ENCODE results near the gene CTNNA3.
"Not testable (repeated sequence)": the region's sequence is repeated elsewhere in the genome, so short reads cannot be mapped to it uniquely, and the experiment has no call there.

CTNNA3 gene

DNA sequence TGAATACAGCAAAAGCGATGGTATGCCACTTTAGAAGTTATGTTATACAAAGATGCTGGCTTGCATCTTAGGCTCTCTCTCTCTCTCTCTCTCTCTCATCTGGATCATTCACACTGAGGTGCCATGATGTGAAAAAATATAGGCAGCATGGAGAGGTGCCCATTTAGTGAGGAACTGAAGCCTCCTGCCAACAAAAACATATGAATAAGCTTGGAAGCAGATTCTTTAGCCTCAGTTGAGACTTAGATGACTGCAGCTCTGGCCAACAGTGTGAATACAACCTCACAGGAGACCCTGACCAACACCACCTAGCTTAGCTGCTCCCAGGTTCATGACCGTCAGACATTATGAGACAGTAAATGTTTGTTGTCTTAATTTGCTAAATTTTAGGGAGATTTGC is 1330.3 kb downstream of the CTNNA3 start:
- no peaks in the 10 kb centered on the region for H3K4me1 ChIP-seq (ENCODE audit: control insufficient read depth, insufficient read depth, low read length, poor library complexity, severe bottlenecking)

DNA sequence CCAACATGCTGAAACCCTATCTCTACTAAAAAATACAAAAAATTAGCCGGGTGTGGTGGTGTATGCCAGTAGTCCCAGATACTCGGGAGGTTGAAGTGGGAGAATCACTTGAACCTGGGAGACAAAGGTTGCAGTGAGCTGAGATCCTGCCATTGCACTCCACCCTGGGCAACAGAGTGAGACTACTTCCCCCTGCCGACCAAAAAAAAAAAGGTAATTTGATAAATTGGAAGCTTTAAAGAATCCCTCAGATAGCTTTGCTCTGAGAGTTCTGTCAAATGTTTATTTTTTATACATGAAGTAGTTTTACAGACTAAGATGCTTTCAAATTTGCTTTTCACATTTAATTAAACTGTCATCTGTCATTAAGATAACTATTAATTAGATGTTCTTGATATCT is 1333.5 kb downstream of the CTNNA3 start:
- 80 to 100% methylated on average over 1 of the region's 3 CpGs for WGBS, 2 experiments (ENCODE audit: insufficient coverage in 2 of 2)
- Histone ChIP-seq H3K4me1 (ENCODE audit: control insufficient read depth, insufficient read depth, low read length, poor library complexity, severe bottlenecking) (no peaks in the 10 kb centered on the region), H3K36me3 (ENCODE audit: control insufficient read depth, insufficient read depth, low read length) (no peaks in the 10 kb centered on the region), H3K27ac (ENCODE audit: low read depth, low read length, severe bottlenecking) (no peak overlapping the region), H3K9me3 (ENCODE audit: control insufficient read depth, low read length) (no peaks in the 10 kb centered on the region), H3K4me3 (ENCODE audit: extremely low read depth, insufficient read depth, low read length, poor library complexity, severe bottlenecking) (no peak overlapping the region)

More for the DNA sequence above, 1330.3 kb downstream of the CTNNA3 start:
- H3K4me3 ChIP-seq (ENCODE audit: extremely low read depth, insufficient read depth, low read length, poor library complexity, severe bottlenecking): no peak overlapping the region
- no peaks in the 10 kb centered on the region for H3K36me3 ChIP-seq (ENCODE audit: control insufficient read depth, insufficient read depth, low read length)
- no peaks in the 10 kb centered on the region for H3K9me3 ChIP-seq (ENCODE audit: control insufficient read depth, low read length)
- WGBS, 2 experiments (ENCODE audit: insufficient coverage in 2 of 2): no CpG with 5 or more reads among the region's 2 CpGs
- no peak overlapping the region for H3K27ac ChIP-seq (ENCODE audit: low read depth, low read length, severe bottlenecking)

DNA sequence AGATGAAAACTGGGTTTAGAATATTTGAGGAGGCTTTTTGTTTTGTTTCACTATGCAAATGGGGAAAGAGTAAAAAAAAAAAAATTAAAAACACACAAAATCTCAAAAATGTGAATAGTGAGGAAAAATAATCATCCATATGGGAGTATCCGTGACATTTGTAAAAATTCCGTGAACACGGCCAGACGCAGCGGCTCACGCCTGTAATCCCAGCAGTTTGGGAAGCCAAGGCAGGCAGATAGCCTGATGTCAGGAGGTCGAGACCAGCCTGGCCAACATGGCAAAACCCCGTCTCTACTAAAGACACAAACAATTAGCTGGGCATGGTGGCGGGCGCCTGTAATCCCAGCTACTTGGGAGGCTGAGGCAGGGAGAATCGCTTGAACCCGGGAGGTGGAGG is 1342.2 kb downstream of the CTNNA3 start:
- WGBS, 2 experiments (ENCODE audit: insufficient coverage in 2 of 2): 92 to 96% methylated on average over 11 of the region's 12 CpGs
- H3K4me3 ChIP-seq (ENCODE audit: extremely low read depth, insufficient read depth, low read length, poor library complexity, severe bottlenecking); H3K36me3 ChIP-seq (ENCODE audit: control insufficient read depth, insufficient read depth, low read length); H3K27ac ChIP-seq (ENCODE audit: low read depth, low read length, severe bottlenecking); H3K4me1 ChIP-seq (ENCODE audit: control insufficient read depth, insufficient read depth, low read length, poor library complexity, severe bottlenecking); H3K9me3 ChIP-seq (ENCODE audit: control insufficient read depth, low read length): not testable (repeated sequence)

DNA sequence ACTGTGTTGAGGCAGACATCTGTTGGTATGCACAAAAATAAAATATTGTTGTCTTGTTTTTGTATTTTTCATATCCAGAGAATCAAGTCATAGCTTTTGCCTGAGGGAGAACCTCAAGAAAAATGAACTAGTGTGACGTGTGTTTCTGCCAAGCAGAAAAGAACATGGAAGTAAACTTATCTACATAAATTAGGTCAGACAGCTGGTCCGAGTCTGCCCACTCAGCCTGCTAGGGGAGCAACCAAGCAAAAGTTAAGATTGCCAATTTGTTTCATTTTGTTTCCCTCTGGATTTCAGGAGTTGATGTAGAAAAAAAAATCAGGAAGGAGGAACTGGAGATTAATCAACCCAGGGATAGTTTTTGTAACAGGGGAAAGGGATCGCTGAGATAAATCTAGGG is 1342.6 kb downstream of the CTNNA3 start:
- WGBS, 2 experiments (ENCODE audit: insufficient coverage in 2 of 2): 100% methylated on average over 1 of the region's 3 CpGs
- Histone ChIP-seq H3K4me3 (ENCODE audit: extremely low read depth, insufficient read depth, low read length, poor library complexity, severe bottlenecking) (no peak overlapping the region), H3K36me3 (ENCODE audit: control insufficient read depth, insufficient read depth, low read length) (no peaks in the 10 kb centered on the region), H3K9me3 (ENCODE audit: control insufficient read depth, low read length) (no peaks in the 10 kb centered on the region), H3K27ac (ENCODE audit: low read depth, low read length, severe bottlenecking) (no peak overlapping the region), H3K4me1 (ENCODE audit: control insufficient read depth, insufficient read depth, low read length, poor library complexity, severe bottlenecking) (peaks cover 6% of the 10 kb centered on the region)

DNA sequence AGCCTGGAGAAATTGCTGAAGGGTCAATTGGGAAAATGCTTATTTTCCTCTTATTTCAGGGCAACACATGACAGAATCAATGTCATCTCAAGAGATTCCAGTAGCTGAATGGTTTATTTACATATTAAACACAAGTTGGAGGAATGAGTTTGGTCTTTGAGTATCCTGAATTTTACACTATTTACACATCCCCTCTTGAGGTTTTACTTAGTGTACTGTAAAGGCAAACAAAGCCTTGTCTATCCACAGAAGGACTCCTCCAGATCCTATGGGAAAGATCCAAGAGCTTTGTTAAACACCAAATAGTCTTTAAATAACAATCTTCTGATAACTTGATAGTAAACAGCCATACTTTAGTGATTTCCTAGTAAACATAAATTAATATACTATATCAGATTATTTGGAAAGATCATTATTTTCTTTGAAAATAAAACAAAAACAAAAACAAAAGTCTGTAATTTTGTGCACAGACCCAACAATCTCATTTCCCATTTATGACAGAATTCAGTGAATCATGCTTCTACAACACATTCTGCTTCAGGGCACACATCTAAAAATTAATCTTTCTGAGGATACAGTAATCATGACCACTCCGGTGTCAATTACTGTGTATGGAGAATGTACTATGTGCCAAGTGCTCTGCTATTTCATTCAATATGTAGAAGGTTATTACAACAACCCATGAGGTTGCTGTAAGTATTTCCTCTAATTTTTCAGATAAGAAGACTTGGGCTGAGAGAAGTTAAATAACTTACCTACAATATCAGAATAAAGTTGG is 1345.2 kb downstream of the CTNNA3 start:
- no CpG with 5 or more reads among the region's 1 CpG for WGBS, 2 experiments (ENCODE audit: insufficient coverage in 2 of 2)
- no peaks in the 10 kb centered on the region for H3K36me3 ChIP-seq (ENCODE audit: control insufficient read depth, insufficient read depth, low read length)
- no peak overlapping the region for H3K27ac ChIP-seq (ENCODE audit: low read depth, low read length, severe bottlenecking)
- peaks cover 6% of the 10 kb centered on the region for H3K4me1 ChIP-seq (ENCODE audit: control insufficient read depth, insufficient read depth, low read length, poor library complexity, severe bottlenecking)
- no peak overlapping the region for H3K4me3 ChIP-seq (ENCODE audit: extremely low read depth, insufficient read depth, low read length, poor library complexity, severe bottlenecking)
- no peaks in the 10 kb centered on the region for H3K9me3 ChIP-seq (ENCODE audit: control insufficient read depth, low read length)

DNA sequence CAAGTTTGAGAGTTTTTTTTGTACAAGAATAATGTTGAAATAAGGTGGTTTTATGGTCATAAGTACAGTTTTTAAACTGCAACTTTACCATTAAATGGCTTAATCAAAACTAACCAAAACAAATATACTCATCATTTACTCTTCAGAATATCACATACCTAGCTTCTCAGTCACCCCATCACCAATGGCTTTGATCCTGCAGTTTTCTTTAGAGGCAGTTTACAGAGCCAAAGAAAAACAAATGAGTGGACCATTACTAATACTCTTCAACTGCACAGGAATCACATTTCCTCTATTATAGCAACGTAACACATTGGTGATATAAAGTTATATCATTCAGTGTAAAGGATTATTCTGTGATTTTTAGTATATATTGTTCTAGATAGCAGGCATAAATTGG is 1346.3 kb downstream of the CTNNA3 start:
- no CpG with 5 or more reads among the region's 1 CpG for WGBS, 2 experiments (ENCODE audit: insufficient coverage in 2 of 2)
- no peak overlapping the region for H3K4me3 ChIP-seq (ENCODE audit: extremely low read depth, insufficient read depth, low read length, poor library complexity, severe bottlenecking)
- no peaks in the 10 kb centered on the region for H3K36me3 ChIP-seq (ENCODE audit: control insufficient read depth, insufficient read depth, low read length)
- H3K4me1 ChIP-seq (ENCODE audit: control insufficient read depth, insufficient read depth, low read length, poor library complexity, severe bottlenecking): peaks cover 6% of the 10 kb centered on the region
- no peak overlapping the region for H3K27ac ChIP-seq (ENCODE audit: low read depth, low read length, severe bottlenecking)
- H3K9me3 ChIP-seq (ENCODE audit: control insufficient read depth, low read length): no peaks in the 10 kb centered on the region

DNA sequence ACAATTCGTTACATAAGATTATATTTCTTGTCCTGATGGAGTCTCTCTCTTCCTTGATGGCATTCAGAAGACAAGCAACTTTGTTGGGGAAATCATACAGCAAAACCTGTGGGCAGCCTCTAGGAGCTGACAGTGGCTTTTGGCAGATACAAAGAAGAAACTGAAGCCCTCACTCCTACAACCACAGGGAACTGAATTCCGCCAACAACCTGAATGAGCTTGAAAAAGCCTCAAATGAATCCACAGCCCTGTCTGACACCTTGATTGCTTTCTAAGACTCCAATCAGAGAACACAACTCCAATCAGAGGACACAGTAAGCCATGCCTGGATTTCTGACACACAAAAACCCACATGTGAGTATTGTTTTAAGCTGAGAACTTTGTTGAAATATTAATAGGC is 1346.9 kb downstream of the CTNNA3 start:
- WGBS, 2 experiments (ENCODE audit: insufficient coverage in 2 of 2): 73% methylated on average over 1 of the region's 2 CpGs; no CpG with 5 or more reads in 1 of the 2 experiments
- H3K9me3 ChIP-seq (ENCODE audit: control insufficient read depth, low read length): no peaks in the 10 kb centered on the region
- peaks cover 6% of the 10 kb centered on the region for H3K4me1 ChIP-seq (ENCODE audit: control insufficient read depth, insufficient read depth, low read length, poor library complexity, severe bottlenecking)

DNA sequence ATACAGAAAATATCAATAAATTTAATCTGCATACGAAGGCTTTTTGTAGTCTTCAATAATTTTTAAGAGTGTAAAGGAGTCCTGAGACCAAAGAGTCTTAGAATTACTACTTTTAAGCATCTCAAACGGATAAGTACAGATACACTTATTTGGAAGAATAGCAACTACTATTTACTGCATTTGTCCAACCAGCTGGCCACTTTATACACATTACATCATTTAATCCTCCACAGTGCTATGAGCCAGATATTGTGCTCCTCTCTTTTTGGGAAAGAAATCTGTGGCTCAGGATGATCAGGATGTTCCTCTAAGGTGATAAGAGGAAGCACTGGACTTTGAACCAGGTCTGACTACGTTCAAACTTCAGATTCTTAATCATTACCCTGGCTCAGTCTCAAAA is 1358.8 kb downstream of the CTNNA3 start:
- no peaks in the 10 kb centered on the region for H3K4me1 ChIP-seq (ENCODE audit: control insufficient read depth, insufficient read depth, low read length, poor library complexity, severe bottlenecking)
- H3K36me3 ChIP-seq (ENCODE audit: control insufficient read depth, insufficient read depth, low read length): no peaks in the 10 kb centered on the region
- peaks cover 4% of the 10 kb centered on the region for H3K9me3 ChIP-seq (ENCODE audit: control insufficient read depth, low read length)
- H3K4me3 ChIP-seq (ENCODE audit: extremely low read depth, insufficient read depth, low read length, poor library complexity, severe bottlenecking): no peak overlapping the region
- WGBS, 2 experiments (ENCODE audit: insufficient coverage in 2 of 2): no CpG with 5 or more reads among the region's 3 CpGs
- no peak overlapping the region for H3K27ac ChIP-seq (ENCODE audit: low read depth, low read length, severe bottlenecking)

More for the DNA sequence above, 1346.9 kb downstream of the CTNNA3 start:
- Histone ChIP-seq H3K27ac (ENCODE audit: low read depth, low read length, severe bottlenecking) (no peak overlapping the region), H3K4me3 (ENCODE audit: extremely low read depth, insufficient read depth, low read length, poor library complexity, severe bottlenecking) (no peak overlapping the region), H3K36me3 (ENCODE audit: control insufficient read depth, insufficient read depth, low read length) (no peaks in the 10 kb centered on the region)

DNA sequence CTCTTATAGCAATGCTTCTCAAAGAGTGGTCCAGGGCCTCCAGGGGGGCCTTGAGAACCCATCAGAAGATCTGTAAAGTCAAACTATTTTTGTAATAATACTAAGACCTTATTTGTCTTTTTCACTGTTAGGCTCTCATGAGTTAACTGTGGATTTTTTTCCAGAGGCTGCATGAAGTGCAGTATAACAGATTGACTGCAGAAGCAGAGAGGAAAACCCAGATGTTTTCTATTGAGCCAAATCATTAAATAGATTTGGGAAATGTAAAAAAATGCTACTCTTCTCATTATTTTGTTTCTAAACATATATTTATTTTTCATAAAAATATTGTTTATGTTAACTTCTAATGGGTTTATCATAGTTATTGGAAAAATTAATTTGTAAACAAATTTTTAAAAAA is 1359.2 kb downstream of the CTNNA3 start:
- peaks cover 4% of the 10 kb centered on the region for H3K9me3 ChIP-seq (ENCODE audit: control insufficient read depth, low read length)
- no peaks in the 10 kb centered on the region for H3K4me1 ChIP-seq (ENCODE audit: control insufficient read depth, insufficient read depth, low read length, poor library complexity, severe bottlenecking)
- no peak overlapping the region for H3K4me3 ChIP-seq (ENCODE audit: extremely low read depth, insufficient read depth, low read length, poor library complexity, severe bottlenecking)
- no peaks in the 10 kb centered on the region for H3K36me3 ChIP-seq (ENCODE audit: control insufficient read depth, insufficient read depth, low read length)
- no peak overlapping the region for H3K27ac ChIP-seq (ENCODE audit: low read depth, low read length, severe bottlenecking)

DNA sequence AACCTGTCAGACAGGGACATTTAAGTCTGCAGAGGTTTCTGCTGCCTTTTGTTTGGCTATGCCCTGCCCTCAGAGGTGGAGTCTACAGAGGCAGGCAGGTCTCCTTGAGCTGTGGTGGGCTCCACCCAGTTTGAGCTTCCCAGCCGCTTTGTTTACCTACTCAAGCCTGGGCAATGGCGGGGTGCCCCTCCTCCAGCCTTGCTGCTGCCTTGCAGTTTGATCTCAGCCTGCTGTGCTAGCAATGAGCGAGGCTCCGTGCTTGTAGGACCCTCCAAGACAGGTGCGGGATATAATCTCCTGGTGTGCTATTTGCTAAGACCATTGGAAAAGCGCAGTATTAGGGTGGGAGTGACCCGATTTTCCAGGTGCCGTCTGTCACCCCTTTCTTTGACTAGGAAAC is 1360.2 kb downstream of the CTNNA3 start:
- not testable (repeated sequence) for H3K4me1 ChIP-seq (ENCODE audit: control insufficient read depth, insufficient read depth, low read length, poor library complexity, severe bottlenecking); H3K4me3 ChIP-seq (ENCODE audit: extremely low read depth, insufficient read depth, low read length, poor library complexity, severe bottlenecking); H3K36me3 ChIP-seq (ENCODE audit: control insufficient read depth, insufficient read depth, low read length); H3K27ac ChIP-seq (ENCODE audit: low read depth, low read length, severe bottlenecking); H3K9me3 ChIP-seq (ENCODE audit: control insufficient read depth, low read length)
- 84 to 93% methylated on average over 6 of the region's 8 CpGs for WGBS, 2 experiments (ENCODE audit: insufficient coverage in 2 of 2)

DNA sequence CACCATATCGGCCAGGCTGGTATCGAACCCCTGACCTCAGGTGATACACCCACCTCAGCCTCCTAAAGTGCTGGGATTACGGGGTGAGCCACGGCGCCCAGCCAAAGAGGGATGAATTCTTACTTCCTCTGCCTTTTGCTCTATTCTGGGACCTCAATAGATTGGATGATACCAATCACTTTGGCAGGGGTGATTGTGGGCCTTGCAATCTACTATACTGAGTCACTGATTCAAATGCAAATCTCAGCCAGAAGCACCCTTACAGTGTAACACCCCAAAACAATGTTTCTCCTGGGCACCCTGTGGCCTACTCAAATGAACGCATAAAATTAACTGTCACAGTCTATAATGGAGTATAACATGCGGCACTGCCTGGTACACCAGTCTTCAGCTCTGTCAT is 1366.8 kb downstream of the CTNNA3 start:
- WGBS, 2 experiments (ENCODE audit: insufficient coverage in 2 of 2): 83 to 84% methylated on average over 1 to 5 of the region's 7 CpGs
- Histone ChIP-seq H3K4me3 (ENCODE audit: extremely low read depth, insufficient read depth, low read length, poor library complexity, severe bottlenecking) (no peak overlapping the region), H3K36me3 (ENCODE audit: control insufficient read depth, insufficient read depth, low read length) (no peaks in the 10 kb centered on the region), H3K27ac (ENCODE audit: low read depth, low read length, severe bottlenecking) (no peak overlapping the region), H3K9me3 (ENCODE audit: control insufficient read depth, low read length) (no peaks in the 10 kb centered on the region), H3K4me1 (ENCODE audit: control insufficient read depth, insufficient read depth, low read length, poor library complexity, severe bottlenecking) (no peaks in the 10 kb centered on the region)

Data from mesodermal cell (in vitro differentiated cells).